Esophagus squamous epithelium (tissue), 5 donors: ENCODE data around the gene ACD. TPM values are rescaled to one million over a fixed set of nuclear protein-coding genes. Genes with fewer than 3 reads are reported as not detected.

Experiments used
- DNase-seq: peaks from one replicate; lab custom pipeline; 2025; lab: John Stamatoyannopoulos, UW
- H3K27ac ChIP-seq, 4 donors: fragments of 200-600 bp; sonication (generic); one replicate each; pipeline ENCODE4 v1.5.1; 2016 to 2019; ENCODE audit warnings: mild to moderate bottlenecking in 1 of 4
- H3K27me3 ChIP-seq, 4 donors: fragments of 200-600 bp; sonication (generic); 1 replicate in 3 of 4; 2 replicates in 1 of 4; pipeline versions ENCODE4 v1.5.1 to v1.6.0; 2017 to 2021; ENCODE audit warnings: antibody characterized with exemption in 1 of 4
- H3K36me3 ChIP-seq, 3 donors: fragments of 200-600 bp; sonication (generic); one replicate each; pipeline ENCODE4 v1.5.1; 2016 to 2019
- H3K4me1 ChIP-seq, 3 donors: fragments of 200-600 bp; sonication (generic); one replicate each; pipeline ENCODE4 v1.5.1; 2017 to 2019
- H3K4me3 ChIP-seq, 4 donors: fragments of 200-600 bp; sonication (generic); 1 replicate in 3 of 4; 2 replicates in 1 of 4; pipeline ENCODE4 v1.5.1; 2016 to 2019; ENCODE audit warnings: mild to moderate bottlenecking in 2 of 4, moderate library complexity in 1 of 4
- H3K9me3 ChIP-seq, 3 donors: fragments of 200-600 bp; sonication (generic); one replicate each; pipeline ENCODE4 v1.5.1; 2016 to 2019
- POLR2A ChIP-seq, 4 donors: fragments of 450-650 bp; IDR thresholded peaks; one replicate each; pipeline ENCODE4 v1.6.1; 2017; ENCODE audit warnings: antibody characterized with exemption in 4 of 4, mild to moderate bottlenecking in 4 of 4, moderate library complexity in 3 of 4
- WGBS, 2 donors: methylation state at CpG; one replicate each; pipeline ENCODE4 v1.1.5; 2018; 5-methylcytosine and 5-hydroxymethylcytosine counted together
- intact Hi-C: fragments of 100-400 bp; cut with DNase I; formaldehyde crosslinking; loops from one replicate; pipeline ENCODE4 v1.15.0; 2022
- total RNA-seq, 4 donors: library from RNA; depleted of rRNA; stranded (reverse); fragments of >200 nt; gene quantifications; one replicate each; pipeline ENCODE4 v1.1.0, GENCODE V29; 2016
- TF ChIP-seq, protein P1 (sequence below), 6 experiments: fragments of 450-650 bp in 4 of 6; fragments of 200-600 bp in 2 of 6; sonication (generic) in 2 of 6; IDR thresholded peaks; one replicate each; pipeline ENCODE4 v1.5.1; 2016 to 2019; ENCODE audit warnings: antibody characterized with exemption in 6 of 6, mild to moderate bottlenecking in 4 of 6, moderate library complexity in 4 of 6
- donor health status: DM: yes; HTN: yes; CAD: no.

The ACD gene
- total RNA-seq, 4 donors from 2014 or later, result 5.7 to 18.7 (median 8.8) TPM

DNA sequence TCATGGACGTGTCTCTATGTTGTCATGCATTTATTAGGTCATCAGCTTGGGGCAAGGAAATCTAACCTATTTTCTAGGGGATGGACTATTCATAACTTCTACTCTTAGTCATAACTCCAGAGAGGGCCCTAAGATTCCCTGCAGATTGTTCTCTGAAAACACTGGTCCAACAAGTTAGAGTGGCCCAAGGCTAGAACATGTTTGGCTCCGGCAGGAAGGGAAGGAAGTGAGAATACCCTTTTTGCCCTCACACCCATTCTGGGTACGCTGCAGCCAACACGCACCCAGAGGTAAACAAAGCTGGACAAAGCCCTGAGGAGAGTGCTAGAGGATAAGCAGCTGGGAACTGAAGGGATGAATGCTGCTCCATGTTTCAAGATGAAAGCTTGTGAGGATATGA lies 16.5 kb upstream of the ACD start:
- peaks cover 30 to 71% (median 44%) of the 10 kb centered on the region in 3 donors for H3K4me1 ChIP-seq
- 22 to 48% methylated on average over 3 to 4 of the region's 4 CpGs for WGBS, 2 donors
- peak overlapping the region; percentile 39 to 86 (median 72) for H3K27ac ChIP-seq
- no peaks in the 10 kb centered on the region for H3K9me3 ChIP-seq
- H3K4me3 ChIP-seq, result no peak overlapping the region
- TF ChIP-seq POLR2A (IDR thresholded peaks at IDR 0.05), result no peak
- TF ChIP-seq, protein P1, sequence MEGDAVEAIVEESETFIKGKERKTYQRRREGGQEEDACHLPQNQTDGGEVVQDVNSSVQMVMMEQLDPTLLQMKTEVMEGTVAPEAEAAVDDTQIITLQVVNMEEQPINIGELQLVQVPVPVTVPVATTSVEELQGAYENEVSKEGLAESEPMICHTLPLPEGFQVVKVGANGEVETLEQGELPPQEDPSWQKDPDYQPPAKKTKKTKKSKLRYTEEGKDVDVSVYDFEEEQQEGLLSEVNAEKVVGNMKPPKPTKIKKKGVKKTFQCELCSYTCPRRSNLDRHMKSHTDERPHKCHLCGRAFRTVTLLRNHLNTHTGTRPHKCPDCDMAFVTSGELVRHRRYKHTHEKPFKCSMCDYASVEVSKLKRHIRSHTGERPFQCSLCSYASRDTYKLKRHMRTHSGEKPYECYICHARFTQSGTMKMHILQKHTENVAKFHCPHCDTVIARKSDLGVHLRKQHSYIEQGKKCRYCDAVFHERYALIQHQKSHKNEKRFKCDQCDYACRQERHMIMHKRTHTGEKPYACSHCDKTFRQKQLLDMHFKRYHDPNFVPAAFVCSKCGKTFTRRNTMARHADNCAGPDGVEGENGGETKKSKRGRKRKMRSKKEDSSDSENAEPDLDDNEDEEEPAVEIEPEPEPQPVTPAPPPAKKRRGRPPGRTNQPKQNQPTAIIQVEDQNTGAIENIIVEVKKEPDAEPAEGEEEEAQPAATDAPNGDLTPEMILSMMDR (IDR thresholded peaks at IDR 0.05), result no peak
- H3K27me3 ChIP-seq, result no peaks in the 10 kb centered on the region
- DNase-seq, result no peak
- peaks cover 0 to 36% (median 0%) of the 10 kb centered on the region in 3 donors for H3K36me3 ChIP-seq
- intact Hi-C loops, result loop anchor here (10.0 kb wide), 1 partner anchor 138 kb away; no protein-coding TSS in a partner anchor

DNA sequence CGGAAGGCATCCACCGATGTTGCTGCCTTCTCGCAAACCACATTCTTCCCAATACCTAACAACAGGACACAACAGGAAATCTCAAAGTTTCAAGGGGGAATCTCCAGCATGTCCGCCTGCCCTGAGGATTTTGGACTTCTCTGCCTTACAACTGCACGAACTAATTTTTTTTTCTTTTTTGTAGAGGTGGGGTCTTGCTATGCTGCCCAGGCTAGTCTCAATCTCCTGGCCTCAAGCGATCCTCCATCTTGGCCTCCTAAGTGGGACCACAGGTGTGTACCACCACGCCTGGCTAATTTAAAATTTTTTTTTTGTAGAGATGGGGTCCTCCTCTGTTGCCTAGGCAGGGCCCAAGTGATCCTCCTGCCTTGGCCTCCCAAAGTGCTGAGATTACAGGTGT lies 15.9 kb upstream of the ACD start:
- no peaks in the 10 kb centered on the region for H3K27me3 ChIP-seq
- peaks cover 0 to 31% (median 0%) of the 10 kb centered on the region in 3 donors for H3K36me3 ChIP-seq
- no peaks in the 10 kb centered on the region for H3K9me3 ChIP-seq
- intact Hi-C loops, result loop anchor here (10.0 kb wide), 1 partner anchor 139 kb away; no protein-coding TSS in a partner anchor
- WGBS, 2 donors, result 91 to 92% methylated on average over 6 to 7 of the region's 7 CpGs
- TF ChIP-seq POLR2A (IDR thresholded peaks at IDR 0.05), result no peak
- TF ChIP-seq, protein P1 (IDR thresholded peaks at IDR 0.05), result no peak
- peaks cover 30 to 71% (median 44%) of the 10 kb centered on the region in 3 donors for H3K4me1 ChIP-seq
- H3K4me3 ChIP-seq, result no peak overlapping the region
- DNase-seq, result no peak
- peak overlapping the region in 3 of 4 donors; percentile 71 to 86 (median 73) for H3K27ac ChIP-seq

- Histone ChIP-seq H3K4me3 (no peak overlapping the region), H3K9me3 (no peaks in the 10 kb centered on the region), H3K27me3 (no peaks in the 10 kb centered on the region), H3K4me1 (peaks cover 30 to 71% (median 44%) of the 10 kb centered on the region in 3 donors), H3K36me3 (peaks cover 0 to 27% (median 0%) of the 10 kb centered on the region in 3 donors), H3K27ac (peak overlapping the region in 2 of 4 donors; percentile 71 to 86)
- WGBS, 2 donors, result 97 to 98% methylated on average over 5 to 7 of the region's 17 CpGs
- intact Hi-C loops, result loop anchor here (10.0 kb wide), 1 partner anchor 139 kb away; no protein-coding TSS in a partner anchor
- TF ChIP-seq, protein P1 (IDR thresholded peaks at IDR 0.05), result no peak
- DNase-seq, result no peak
Observed at GRCh38 chr16:67675579-67675935, 15.5 kb upstream of the ACD start.

DNA sequence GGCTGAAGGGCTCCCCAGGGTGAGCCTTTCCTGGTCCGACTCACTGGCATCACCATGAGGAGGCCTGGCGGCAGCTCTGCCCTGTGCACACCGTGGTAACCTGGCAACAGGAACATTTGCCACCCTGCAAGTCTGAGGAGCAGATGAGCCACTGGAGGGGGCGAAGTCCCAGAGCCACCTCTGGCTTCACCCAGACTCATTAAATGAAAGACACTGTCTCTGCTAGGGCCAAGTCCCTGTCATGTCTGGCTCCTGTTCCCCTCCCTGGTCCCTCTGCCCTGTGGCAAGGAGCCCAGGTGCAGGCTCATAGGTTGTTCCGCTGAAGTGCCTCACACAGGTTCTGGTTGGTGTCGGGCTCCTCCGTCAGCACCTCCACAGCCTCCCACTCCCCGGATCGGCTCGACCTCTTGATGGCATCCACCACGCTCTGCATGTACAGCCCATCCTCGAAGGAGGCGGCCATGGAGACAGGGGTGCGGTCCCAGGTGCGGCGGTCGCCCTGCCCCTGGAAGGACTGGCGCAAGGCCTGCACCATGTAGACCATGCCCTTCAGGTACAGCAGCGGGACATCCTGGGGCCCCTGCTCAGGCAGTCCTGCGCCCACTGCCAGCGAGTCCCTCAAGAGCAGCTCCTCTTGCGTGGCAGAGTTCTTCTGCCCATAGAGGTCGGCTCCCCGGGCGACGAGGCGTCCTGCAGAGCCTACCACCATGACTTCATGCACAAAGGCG lies 15.0 kb upstream of the ACD start:
- no peak for TF ChIP-seq POLR2A (IDR thresholded peaks at IDR 0.05)
- TF ChIP-seq, protein P1 (IDR thresholded peaks at IDR 0.05), result no peak
- no peak overlapping the region for H3K4me3 ChIP-seq
- H3K36me3 ChIP-seq, result peaks cover 0 to 21% (median 0%) of the 10 kb centered on the region in 3 donors
- intact Hi-C loops, result loop anchor here (10.0 kb wide), 1 partner anchor 140 kb away; no protein-coding TSS in a partner anchor
- H3K27ac ChIP-seq, result peak overlapping the region; percentile 68 to 86 (median 77)
- no peaks in the 10 kb centered on the region for H3K27me3 ChIP-seq
- H3K4me1 ChIP-seq, result peaks cover 30 to 71% (median 44%) of the 10 kb centered on the region in 3 donors
- no peaks in the 10 kb centered on the region for H3K9me3 ChIP-seq
- DNase-seq, result no peak
- WGBS, 2 donors, result 91 to 97% methylated on average over 6 of the region's 28 CpGs
